ENCODE data around the gene TMEM72. TPM values are rescaled to one million over a fixed set of nuclear protein-coding genes. Genes with fewer than 3 reads are reported as not detected.

TMEM72 gene
- total and polyA plus RNA-seq, 2 of the 13 experiments (the other 11 are each of a cell fraction or from before 2014, with no cell fraction given) = 0.04 TPM; not detected in 1

DNA sequence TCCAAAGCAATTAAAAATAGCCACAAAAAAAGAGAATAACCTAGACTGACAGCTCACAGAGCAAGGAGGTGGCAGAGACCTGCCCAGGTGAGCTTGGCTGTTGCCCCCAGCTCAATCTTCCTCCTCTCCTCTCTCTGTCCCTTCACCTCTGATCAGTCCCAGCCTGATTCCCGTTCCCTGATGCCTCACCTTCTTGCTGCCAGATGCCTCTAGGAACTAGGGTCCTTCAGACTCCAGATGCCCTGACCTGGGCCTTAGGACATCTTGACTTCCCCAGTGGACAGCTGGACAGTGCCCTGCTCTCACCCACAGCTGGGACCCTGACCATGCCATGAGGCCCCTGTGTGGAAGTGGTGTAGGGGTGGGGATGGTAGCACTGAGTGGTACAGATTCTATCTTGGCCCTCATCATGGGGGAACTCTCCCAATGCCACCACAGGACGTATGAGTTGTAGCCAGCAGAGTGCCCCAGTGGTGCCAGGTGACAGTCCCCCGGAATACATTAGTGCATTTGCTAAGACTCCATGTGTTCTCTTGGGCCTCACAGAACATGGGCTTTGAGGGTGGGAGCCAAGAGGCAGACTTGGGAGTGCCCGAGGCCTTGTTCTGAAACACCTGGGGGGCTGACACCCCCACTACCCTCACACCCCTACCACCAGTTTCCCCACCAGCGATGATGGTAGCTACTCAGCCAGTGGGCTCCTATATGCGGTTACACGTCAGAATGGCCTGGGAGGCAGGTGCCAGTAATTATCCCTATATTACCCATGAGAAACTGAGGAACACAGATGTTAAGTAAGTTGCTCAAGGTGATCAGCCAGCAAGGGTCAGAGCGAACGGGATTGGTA is 65.4 kb downstream of the TMEM72 start (continued):
- TF ChIP-seq PHF5A (CRISPR knock-in tag; IDR thresholded peaks at IDR 0.05; ENCODE audit: low read depth, unreplicated experiment) (peak; percentile 86), ZKSCAN8 (CRISPR knock-in tag; IDR thresholded peaks at IDR 0.05; ENCODE audit: borderline replicate concordance) (peak; percentile 12; the same call in 1 of the 2 replicates), SIN3A (IDR thresholded peaks at IDR 0.05; ENCODE audit: borderline replicate concordance, low read depth, low read length) (peak; percentile 27; the same call in 1 of the 2 replicates), TARDBP (CRISPR knock-in tag; IDR thresholded peaks at IDR 0.05) (0 out of 2 replicates have a peak, but pooled peaks have one; percentile 10), SETDB1 (CRISPR knock-in tag; IDR thresholded peaks at IDR 0.05; ENCODE audit: borderline replicate concordance) (0 out of 2 replicates have a peak, but pooled peaks have one; percentile 21), GLMP (CRISPR knock-in tag; IDR thresholded peaks at IDR 0.05; ENCODE audit: borderline replicate concordance) (no peak), JARID2 (CRISPR knock-in tag; IDR thresholded peaks at IDR 0.05; ENCODE audit: insufficient replicate concordance) (peak; percentile 74), RXRB (CRISPR knock-in tag; IDR thresholded peaks at IDR 0.05; ENCODE audit: borderline replicate concordance) (peak; percentile 32; the same call in 1 of the 2 replicates), HNF4G (IDR thresholded peaks at IDR 0.05; ENCODE audit: borderline replicate concordance, low read depth, low read length) (no peak), HNF4G (CRISPR knock-in tag; IDR thresholded peaks at IDR 0.05; ENCODE audit: borderline replicate concordance, low read depth) (peak; percentile 21; the same call in 1 of the 2 replicates), ZC3H4 (CRISPR knock-in tag; IDR thresholded peaks at IDR 0.05; ENCODE audit: borderline replicate concordance) (peak; percentile 100), ZSCAN31 (CRISPR knock-in tag; IDR thresholded peaks at IDR 0.05; ENCODE audit: low read depth) (peak; percentile 57; the same call in 1 of the 2 replicates), ZNF441 (CRISPR knock-in tag; IDR thresholded peaks at IDR 0.05; ENCODE audit: borderline replicate concordance) (peak; percentile 34; the same call in 1 of the 2 replicates), SALL1 (CRISPR knock-in tag; IDR thresholded peaks at IDR 0.05) (peak; percentile 86), KLF13 (CRISPR knock-in tag; IDR thresholded peaks at IDR 0.05) (peak; percentile 40; the same call in 1 of the 2 replicates), MEIS2 (CRISPR knock-in tag; IDR thresholded peaks at IDR 0.05) (0 out of 2 replicates have a peak, but pooled peaks have one; percentile 9), KAT7 (CRISPR knock-in tag; IDR thresholded peaks at IDR 0.05; ENCODE audit: borderline replicate concordance) (peak; percentile 65; the same call in 1 of the 2 replicates), ZNF841 (CRISPR knock-in tag; IDR thresholded peaks at IDR 0.05; ENCODE audit: borderline replicate concordance) (0 out of 2 replicates have a peak, but pooled peaks have one; percentile 47), KLF16 (CRISPR knock-in tag; IDR thresholded peaks at IDR 0.05) (peak; percentile 10 to 92; a peak in 1 of 4 replicates), MBD4 (IDR thresholded peaks at IDR 0.05; ENCODE audit: borderline replicate concordance, low read length) (peak; percentile 86; the same call in 1 of the 2 replicates)
- TF ChIP-seq, protein P1, sequence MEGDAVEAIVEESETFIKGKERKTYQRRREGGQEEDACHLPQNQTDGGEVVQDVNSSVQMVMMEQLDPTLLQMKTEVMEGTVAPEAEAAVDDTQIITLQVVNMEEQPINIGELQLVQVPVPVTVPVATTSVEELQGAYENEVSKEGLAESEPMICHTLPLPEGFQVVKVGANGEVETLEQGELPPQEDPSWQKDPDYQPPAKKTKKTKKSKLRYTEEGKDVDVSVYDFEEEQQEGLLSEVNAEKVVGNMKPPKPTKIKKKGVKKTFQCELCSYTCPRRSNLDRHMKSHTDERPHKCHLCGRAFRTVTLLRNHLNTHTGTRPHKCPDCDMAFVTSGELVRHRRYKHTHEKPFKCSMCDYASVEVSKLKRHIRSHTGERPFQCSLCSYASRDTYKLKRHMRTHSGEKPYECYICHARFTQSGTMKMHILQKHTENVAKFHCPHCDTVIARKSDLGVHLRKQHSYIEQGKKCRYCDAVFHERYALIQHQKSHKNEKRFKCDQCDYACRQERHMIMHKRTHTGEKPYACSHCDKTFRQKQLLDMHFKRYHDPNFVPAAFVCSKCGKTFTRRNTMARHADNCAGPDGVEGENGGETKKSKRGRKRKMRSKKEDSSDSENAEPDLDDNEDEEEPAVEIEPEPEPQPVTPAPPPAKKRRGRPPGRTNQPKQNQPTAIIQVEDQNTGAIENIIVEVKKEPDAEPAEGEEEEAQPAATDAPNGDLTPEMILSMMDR (CRISPR knock-in tag; IDR thresholded peaks at IDR 0.05) = peak; percentile 14; the same call in 1 of the 2 replicates
- TF ChIP-seq, protein P2, sequence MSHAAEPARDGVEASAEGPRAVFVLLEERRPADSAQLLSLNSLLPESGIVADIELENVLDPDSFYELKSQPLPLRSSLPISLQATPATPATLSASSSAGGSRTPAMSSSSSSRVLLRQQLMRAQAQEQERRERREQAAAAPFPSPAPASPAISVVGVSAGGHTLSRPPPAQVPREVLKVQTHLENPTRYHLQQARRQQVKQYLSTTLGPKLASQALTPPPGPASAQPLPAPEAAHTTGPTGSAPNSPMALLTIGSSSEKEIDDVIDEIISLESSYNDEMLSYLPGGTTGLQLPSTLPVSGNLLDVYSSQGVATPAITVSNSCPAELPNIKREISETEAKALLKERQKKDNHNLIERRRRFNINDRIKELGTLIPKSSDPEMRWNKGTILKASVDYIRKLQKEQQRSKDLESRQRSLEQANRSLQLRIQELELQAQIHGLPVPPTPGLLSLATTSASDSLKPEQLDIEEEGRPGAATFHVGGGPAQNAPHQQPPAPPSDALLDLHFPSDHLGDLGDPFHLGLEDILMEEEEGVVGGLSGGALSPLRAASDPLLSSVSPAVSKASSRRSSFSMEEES (CRISPR knock-in tag; IDR thresholded peaks at IDR 0.05) = peak; percentile 61; the same call in 1 of the 2 replicates
